OCI-LY3 (cell line): ENCODE data around the gene SMAD3.

Experiments used
- CTCF ChIP-seq: fragments of 200-600, 300-600 bp; sonication (generic); IDR thresholded peaks from 2 replicates; pipeline ENCODE4 v1.5.1; 2014; ENCODE audit warnings: antibody characterized with exemption, low read length, low read depth
- EZH2phosphoT487 ChIP-seq: fragments of 200-600 bp; shearing (Covaris generic); IDR thresholded peaks from 2 replicates; pipeline ENCODE4 v1.6.1; 2018; ENCODE audit warnings: antibody characterized with exemption, mixed run types, low read depth

GRCh38 chr15:67157521-67158252 is 92.3 kb downstream of the SMAD3 start:
- TF ChIP-seq CTCF (no peak), EZH2phosphoT487 (no peak)
